HG02970 (cell line): ENCODE data around the gene TBL2.
"Not testable (repeated sequence)": the region's sequence is repeated elsewhere in the genome, so short reads cannot be mapped to it uniquely, and the experiment has no call there.

ENCODE experiments used
- ATAC-seq: cut with Tn5 transposase; IDR thresholded peaks from one replicate; pipeline ENCODE4 v1.9.1; 2021; ENCODE audit warnings: mild to moderate bottlenecking, moderate library complexity, moderate number of reproducible peaks; ENCODE audit not compliant: unreplicated experiment, low FRiP score

Gene TBL2

GRCh38 chr7:73578342-73579128, at the start of gene TBL2:
TSS of gene TBL2 (minus strand) at chr7:73578579. CDS start at chr7:73578549, 30 bp downstream.
- ATAC-seq: peak; percentile 82

- no peak for ATAC-seq
These were observed 48.4 kb upstream of the TBL2 start for GRCh38 chr7:73626814-73627213.

- ATAC-seq: no peak
These were observed 46.9 kb upstream of the TBL2 start for GRCh38 chr7:73625276-73625675.

- no peak for ATAC-seq
These were observed 46.3 kb upstream of the TBL2 start for GRCh38 chr7:73624669-73625001.

GRCh38 chr7:73623798-73624668, 45.7 kb upstream of the TBL2 start, which contains the start of gene MLXIPL:
TSS of gene MLXIPL (minus strand) at chr7:73624522. CDS start at chr7:73624492, 30 bp downstream.
- no peak for ATAC-seq

GRCh38 chr7:73622909-73623797, 44.8 kb upstream of the TBL2 start:
- no peak for ATAC-seq

- no peak for ATAC-seq
These were observed 44.1 kb upstream of the TBL2 start for GRCh38 chr7:73622527-73622908.

- ATAC-seq: no peak
These were observed 43.0 kb upstream of the TBL2 start for GRCh38 chr7:73621168-73622063.

GRCh38 chr7:73619394-73619793, 41.0 kb upstream of the TBL2 start:
- ATAC-seq: not testable (repeated sequence)

GRCh38 chr7:73618538-73618937, 40.2 kb upstream of the TBL2 start:
- no peak for ATAC-seq

- ATAC-seq: not testable (repeated sequence)
These were observed 39.1 kb upstream of the TBL2 start for GRCh38 chr7:73617520-73617919.

GRCh38 chr7:73615886-73616285, 37.5 kb upstream of the TBL2 start:
- no peak for ATAC-seq

- not testable (repeated sequence) for ATAC-seq
These were observed 36.6 kb upstream of the TBL2 start for GRCh38 chr7:73614937-73615336.

GRCh38 chr7:73613954-73614735, 35.8 kb upstream of the TBL2 start:
- ATAC-seq: no peak

GRCh38 chr7:73612598-73613269, 34.4 kb upstream of the TBL2 start:
- ATAC-seq: no peak

- no peak for ATAC-seq
These were observed 32.7 kb upstream of the TBL2 start for GRCh38 chr7:73611017-73611555.

- ATAC-seq: no peak
These were observed 31.7 kb upstream of the TBL2 start for GRCh38 chr7:73610105-73610504.

GRCh38 chr7:73607692-73607983, 29.3 kb upstream of the TBL2 start:
- not testable (repeated sequence) for ATAC-seq
